ENCODE measurements around the gene GPHN. TPM values are rescaled to one million over a fixed set of nuclear protein-coding genes. Genes with fewer than 3 reads are reported as not detected.

Gene GPHN
- total RNA-seq, 1 donor from 2014 or later: 11.8 TPM

GRCh38 chr14:66472251-66472650, 35.7 kb upstream of the GPHN start:
- no peak for DNase-seq (ENCODE audit: low read depth)
- TF ChIP-seq, protein P1, sequence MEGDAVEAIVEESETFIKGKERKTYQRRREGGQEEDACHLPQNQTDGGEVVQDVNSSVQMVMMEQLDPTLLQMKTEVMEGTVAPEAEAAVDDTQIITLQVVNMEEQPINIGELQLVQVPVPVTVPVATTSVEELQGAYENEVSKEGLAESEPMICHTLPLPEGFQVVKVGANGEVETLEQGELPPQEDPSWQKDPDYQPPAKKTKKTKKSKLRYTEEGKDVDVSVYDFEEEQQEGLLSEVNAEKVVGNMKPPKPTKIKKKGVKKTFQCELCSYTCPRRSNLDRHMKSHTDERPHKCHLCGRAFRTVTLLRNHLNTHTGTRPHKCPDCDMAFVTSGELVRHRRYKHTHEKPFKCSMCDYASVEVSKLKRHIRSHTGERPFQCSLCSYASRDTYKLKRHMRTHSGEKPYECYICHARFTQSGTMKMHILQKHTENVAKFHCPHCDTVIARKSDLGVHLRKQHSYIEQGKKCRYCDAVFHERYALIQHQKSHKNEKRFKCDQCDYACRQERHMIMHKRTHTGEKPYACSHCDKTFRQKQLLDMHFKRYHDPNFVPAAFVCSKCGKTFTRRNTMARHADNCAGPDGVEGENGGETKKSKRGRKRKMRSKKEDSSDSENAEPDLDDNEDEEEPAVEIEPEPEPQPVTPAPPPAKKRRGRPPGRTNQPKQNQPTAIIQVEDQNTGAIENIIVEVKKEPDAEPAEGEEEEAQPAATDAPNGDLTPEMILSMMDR (IDR thresholded peaks at IDR 0.05; ENCODE audit: insufficient read depth, low read length, severe bottlenecking): no peak
- FAIRE-seq: no peak
- no peaks in the 10 kb centered on the region for H3K36me3 ChIP-seq (ENCODE audit: control insufficient read depth, insufficient read depth, low read length)
- no peak overlapping the region for H3K4me3 ChIP-seq (ENCODE audit: low read depth, low read length)
- no peaks in the 10 kb centered on the region for H3K27me3 ChIP-seq (ENCODE audit: control insufficient read depth, insufficient read depth, low read length)

- TF ChIP-seq, protein P1 (IDR thresholded peaks at IDR 0.05; ENCODE audit: insufficient read depth, low read length, severe bottlenecking): no peak
- FAIRE-seq: no peak
- Histone ChIP-seq H3K36me3 (ENCODE audit: control insufficient read depth, insufficient read depth, low read length) (no peaks in the 10 kb centered on the region), H3K27me3 (ENCODE audit: control insufficient read depth, insufficient read depth, low read length) (no peaks in the 10 kb centered on the region), H3K4me3 (ENCODE audit: low read depth, low read length) (no peak overlapping the region)
- DNase-seq (ENCODE audit: low read depth): no peak
Measured at GRCh38 chr14:66473223-66473622, 34.7 kb upstream of the GPHN start.

GRCh38 chr14:66476964-66477363, 31.0 kb upstream of the GPHN start:
- H3K36me3 ChIP-seq (ENCODE audit: control insufficient read depth, insufficient read depth, low read length): no peaks in the 10 kb centered on the region
- TF ChIP-seq, protein P1 (IDR thresholded peaks at IDR 0.05; ENCODE audit: insufficient read depth, low read length, severe bottlenecking): no peak
- no peaks in the 10 kb centered on the region for H3K27me3 ChIP-seq (ENCODE audit: control insufficient read depth, insufficient read depth, low read length)
- peak; percentile 37 for DNase-seq (ENCODE audit: low read depth)
- no peak for FAIRE-seq
- no peak overlapping the region for H3K4me3 ChIP-seq (ENCODE audit: low read depth, low read length)

- Histone ChIP-seq H3K4me3 (ENCODE audit: low read depth, low read length) (no peak overlapping the region), H3K36me3 (ENCODE audit: control insufficient read depth, insufficient read depth, low read length) (no peaks in the 10 kb centered on the region), H3K27me3 (ENCODE audit: control insufficient read depth, insufficient read depth, low read length) (no peaks in the 10 kb centered on the region)
- FAIRE-seq (no peak), DNase-seq (ENCODE audit: low read depth) (no peak)
- TF ChIP-seq, protein P1 (IDR thresholded peaks at IDR 0.05; ENCODE audit: insufficient read depth, low read length, severe bottlenecking): no peak
Measured at GRCh38 chr14:66477567-66477966, 30.4 kb upstream of the GPHN start.

DNA sequence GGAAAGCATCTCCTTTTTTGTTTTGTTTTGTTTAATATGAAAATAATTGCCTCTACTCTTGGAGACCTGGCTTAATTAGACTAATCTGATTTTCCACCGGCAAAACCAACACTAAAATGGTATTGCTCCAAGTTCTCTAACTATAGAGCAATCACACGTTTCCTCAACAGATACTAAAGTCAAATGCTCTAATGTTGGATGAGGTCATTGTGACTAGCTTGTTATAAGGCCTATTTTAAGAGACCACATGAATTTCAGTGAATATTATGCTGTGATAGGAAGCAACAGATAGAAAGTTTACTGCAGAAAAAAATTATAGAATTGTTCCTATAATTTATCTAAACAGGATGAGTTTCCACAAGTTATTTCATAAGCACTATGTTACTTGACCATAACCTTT, 25.1 kb upstream of the GPHN start:
- FAIRE-seq (no peak), DNase-seq (ENCODE audit: low read depth) (peak; percentile 0)
- no peak overlapping the region for H3K4me3 ChIP-seq (ENCODE audit: low read depth, low read length)
- no peaks in the 10 kb centered on the region for H3K27me3 ChIP-seq (ENCODE audit: control insufficient read depth, insufficient read depth, low read length)
- H3K36me3 ChIP-seq (ENCODE audit: control insufficient read depth, insufficient read depth, low read length): no peaks in the 10 kb centered on the region
- TF ChIP-seq, protein P1 (IDR thresholded peaks at IDR 0.05; ENCODE audit: insufficient read depth, low read length, severe bottlenecking): no peak

DNA sequence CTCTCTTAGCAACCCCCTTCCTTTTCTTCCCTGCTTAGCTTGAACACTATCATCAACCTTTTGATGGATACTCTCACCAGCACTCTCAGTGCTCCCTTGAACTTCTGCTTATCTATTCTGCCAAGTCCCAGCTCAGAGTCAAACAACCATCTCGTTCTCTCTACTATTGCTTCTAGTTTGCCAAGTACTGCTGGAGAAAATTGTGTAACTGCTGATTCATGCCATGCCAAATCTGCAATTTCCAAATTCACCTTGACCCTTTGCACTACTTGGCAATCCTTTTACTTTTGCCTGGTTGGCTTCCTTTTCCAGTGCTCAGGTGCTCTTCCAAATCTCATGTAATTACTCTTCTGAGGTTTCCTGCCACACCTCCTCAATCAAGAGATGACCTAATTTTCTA, 24.6 kb upstream of the GPHN start:
- Histone ChIP-seq H3K36me3 (ENCODE audit: control insufficient read depth, insufficient read depth, low read length) (no peaks in the 10 kb centered on the region), H3K4me3 (ENCODE audit: low read depth, low read length) (no peak overlapping the region), H3K27me3 (ENCODE audit: control insufficient read depth, insufficient read depth, low read length) (no peaks in the 10 kb centered on the region)
- DNase-seq (ENCODE audit: low read depth) (peak; percentile 76), FAIRE-seq (peak; percentile 23)
- TF ChIP-seq, protein P1 (IDR thresholded peaks at IDR 0.05; ENCODE audit: insufficient read depth, low read length, severe bottlenecking): no peak
